ENCODE data around the gene TPRX2. TPM values are rescaled to one million over a fixed set of nuclear protein-coding genes. Genes with fewer than 3 reads are reported as not detected.
"Not testable (repeated sequence)": the region's sequence is repeated elsewhere in the genome, so short reads cannot be mapped to it uniquely, and the experiment has no call there.

Gene TPRX2
- total RNA-seq, 1 experiment from 2014 or later = not detected

GRCh38 chr19:47865166-47865565, 6.1 kb downstream of the TPRX2 start:
- intact Hi-C loops (cut with micrococcal nuclease) = no loop called here
- no TSS peak for BruUV-seq (replicated peaks)
- DNase-seq = no peak
- H4K20me1 ChIP-seq (ENCODE audit: low read length) = no peaks in the 10 kb centered on the region
- no peaks in the 10 kb centered on the region for H3K9me3 ChIP-seq (ENCODE audit: low read length)
- H3K4me3 ChIP-seq (ENCODE audit: low read length) = no peak overlapping the region
- no peak overlapping the region for H3K9ac ChIP-seq (ENCODE audit: low read length)
- no peak overlapping the region for H3K27ac ChIP-seq (ENCODE audit: low read length)
- H3K27me3 ChIP-seq (ENCODE audit: low read length) = no peaks in the 10 kb centered on the region
- POLR2A ChIA-PET (ENCODE audit: unreplicated experiment) = no interaction called here
- no peaks in the 10 kb centered on the region; the same call in 1 of the 2 replicates for H3K36me3 ChIP-seq (ENCODE audit: low read depth, low read length)
- H3K4me1 ChIP-seq (ENCODE audit: insufficient read depth, low read length) = no peaks in the 10 kb centered on the region
- H3K9me2 ChIP-seq (replicated peaks; ENCODE audit: low read length) = no peaks in the 10 kb centered on the region
- no peak overlapping the region for H2AFZ ChIP-seq (ENCODE audit: low read length)
- H3K4me2 ChIP-seq (ENCODE audit: low read length) = no peak overlapping the region
- CTCF ChIA-PET = no interaction called here
- H3K79me2 ChIP-seq (ENCODE audit: low read length) = no peaks in the 10 kb centered on the region
- no peak for ATAC-seq
- TF ChIP-seq CTCF (conservative IDR thresholded peaks at IDR 0.05; ENCODE audit: low read depth, low read length) (no peak), EZH2phosphoT487 (IDR thresholded peaks at IDR 0.05; ENCODE audit: borderline replicate concordance, low read length) (no peak), EZH2 (IDR thresholded peaks at IDR 0.05; ENCODE audit: low read length, unreplicated experiment) (no peak)
- H3F3A ChIP-seq (ENCODE audit: low read length, unreplicated experiment) = no peaks in the 10 kb centered on the region

GRCh38 chr19:47878906-47879305, 19.9 kb downstream of the TPRX2 start:
- CTCF ChIA-PET = no interaction called here
- POLR2A ChIA-PET (ENCODE audit: unreplicated experiment) = no interaction called here

GRCh38 chr19:47879385-47879784, 20.4 kb downstream of the TPRX2 start:
- H3F3A ChIP-seq (ENCODE audit: low read length, unreplicated experiment); ATAC-seq; H4K20me1 ChIP-seq (ENCODE audit: low read length); H3K9me3 ChIP-seq (ENCODE audit: low read length); H3K27me3 ChIP-seq (ENCODE audit: low read length); H3K9me2 ChIP-seq (replicated peaks; ENCODE audit: low read length); H3K36me3 ChIP-seq (ENCODE audit: low read depth, low read length); H2AFZ ChIP-seq (ENCODE audit: low read length); H3K79me2 ChIP-seq (ENCODE audit: low read length); H3K9ac ChIP-seq (ENCODE audit: low read length); H3K4me3 ChIP-seq (ENCODE audit: low read length); intact Hi-C loops (cut with micrococcal nuclease); H3K4me1 ChIP-seq (ENCODE audit: insufficient read depth, low read length); H3K4me2 ChIP-seq (ENCODE audit: low read length); POLR2A ChIA-PET (ENCODE audit: unreplicated experiment); CTCF ChIA-PET; BruUV-seq (replicated peaks); DNase-seq; H3K27ac ChIP-seq (ENCODE audit: low read length): not testable (repeated sequence)

More at GRCh38 chr19:47878906-47879305, 19.9 kb downstream of the TPRX2 start:
- Histone ChIP-seq H3K27ac (ENCODE audit: low read length) (no peak overlapping the region), H3F3A (ENCODE audit: low read length, unreplicated experiment) (no peaks in the 10 kb centered on the region), H3K79me2 (ENCODE audit: low read length) (no peaks in the 10 kb centered on the region), H3K4me1 (ENCODE audit: insufficient read depth, low read length) (no peaks in the 10 kb centered on the region), H2AFZ (ENCODE audit: low read length) (no peak overlapping the region), H3K9me3 (ENCODE audit: low read length) (no peaks in the 10 kb centered on the region), H3K27me3 (ENCODE audit: low read length) (peaks cover 11% of the 10 kb centered on the region), H3K4me3 (ENCODE audit: low read length) (no peak overlapping the region), H4K20me1 (ENCODE audit: low read length) (no peaks in the 10 kb centered on the region), H3K4me2 (ENCODE audit: low read length) (no peak overlapping the region), H3K9me2 (replicated peaks; ENCODE audit: low read length) (no peaks in the 10 kb centered on the region), H3K36me3 (ENCODE audit: low read depth, low read length) (no peaks in the 10 kb centered on the region), H3K9ac (ENCODE audit: low read length) (no peak overlapping the region)
- no TSS peak for BruUV-seq (replicated peaks)
- TF ChIP-seq CTCF (conservative IDR thresholded peaks at IDR 0.05; ENCODE audit: low read depth, low read length) (no peak), EZH2 (IDR thresholded peaks at IDR 0.05; ENCODE audit: low read length, unreplicated experiment) (no peak), EZH2phosphoT487 (IDR thresholded peaks at IDR 0.05; ENCODE audit: borderline replicate concordance, low read length) (no peak)
- no peak for DNase-seq
- ATAC-seq = no peak
- intact Hi-C loops (cut with micrococcal nuclease) = no loop called here

All from PC-3 (cell line).